Activated CD8-positive, alpha-beta memory T cell treated with anti-CD3 and anti-CD28 coated beads for 48 hours (primary cell): ENCODE results near the gene ACBD6.
"Not testable (repeated sequence)": the region's sequence is repeated elsewhere in the genome, so short reads cannot be mapped to it uniquely, and the experiment has no call there.

Experiments
- DNase-seq, 3 experiments: peaks; one replicate each; pipeline ENCODE4 v3.0.0-alpha.2; 2020; ENCODE audit warnings: low read depth in 2 of 3, low spot score in 2 of 3

Gene ACBD6

DNA sequence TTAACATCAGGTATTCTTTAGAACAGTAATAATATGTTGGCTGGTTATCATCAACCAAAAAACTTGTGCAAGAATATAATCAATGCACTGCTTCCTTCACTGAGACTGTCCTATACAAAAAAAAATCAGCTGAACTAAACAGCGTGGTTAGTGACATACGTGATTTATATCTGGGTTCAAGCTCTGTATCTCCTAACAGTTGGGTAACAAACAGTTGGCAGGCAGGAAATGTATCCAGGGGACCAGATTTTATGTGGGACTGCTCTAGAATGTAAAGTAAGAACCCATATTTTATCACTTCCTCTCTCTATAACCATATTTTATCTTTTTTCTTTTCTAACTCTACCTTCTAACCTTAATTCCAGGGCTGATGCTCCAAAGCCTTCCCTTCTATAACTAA, 8.0 kb downstream of the ACBD6 start:
- DNase-seq = no peak

DNA sequence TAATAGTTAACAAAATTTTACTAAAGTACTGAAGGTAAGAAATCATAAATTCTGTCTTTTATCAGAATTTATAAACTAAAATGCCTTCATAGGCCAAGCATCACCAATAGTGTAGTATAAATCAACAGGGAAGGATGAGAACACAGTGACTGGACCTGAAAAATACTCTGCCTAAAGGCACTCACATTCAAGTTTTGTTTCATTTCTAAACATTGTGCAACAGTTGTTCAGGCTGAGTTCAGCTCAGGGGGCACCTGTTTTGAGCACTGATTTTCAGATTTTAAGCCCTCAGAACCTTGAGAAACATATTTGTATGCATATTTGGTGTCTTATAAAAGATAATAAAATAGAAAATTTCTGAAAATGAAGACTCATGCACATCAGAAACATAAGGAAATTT, 12.4 kb downstream of the ACBD6 start:
- DNase-seq = no peak

DNA sequence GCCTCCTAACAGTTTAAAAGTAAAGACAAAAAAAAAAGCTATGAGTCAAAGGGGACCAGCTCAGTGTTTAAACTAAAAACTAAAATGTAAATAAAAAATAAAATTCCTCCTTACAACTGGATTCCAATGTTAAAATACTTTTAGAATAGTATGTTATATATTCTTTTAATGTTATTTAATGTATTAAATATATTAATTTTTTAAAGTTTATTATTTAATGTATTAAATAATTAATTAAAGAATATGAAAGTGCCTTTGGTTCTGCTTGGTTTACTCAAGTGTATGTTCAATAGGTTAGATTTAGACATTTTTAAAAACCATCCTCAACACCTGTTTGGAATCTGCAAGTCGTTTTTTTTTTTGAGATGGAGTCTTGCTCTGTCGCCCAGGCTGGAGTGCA, 13.1 kb downstream of the ACBD6 start:
- DNase-seq = no peak

DNA sequence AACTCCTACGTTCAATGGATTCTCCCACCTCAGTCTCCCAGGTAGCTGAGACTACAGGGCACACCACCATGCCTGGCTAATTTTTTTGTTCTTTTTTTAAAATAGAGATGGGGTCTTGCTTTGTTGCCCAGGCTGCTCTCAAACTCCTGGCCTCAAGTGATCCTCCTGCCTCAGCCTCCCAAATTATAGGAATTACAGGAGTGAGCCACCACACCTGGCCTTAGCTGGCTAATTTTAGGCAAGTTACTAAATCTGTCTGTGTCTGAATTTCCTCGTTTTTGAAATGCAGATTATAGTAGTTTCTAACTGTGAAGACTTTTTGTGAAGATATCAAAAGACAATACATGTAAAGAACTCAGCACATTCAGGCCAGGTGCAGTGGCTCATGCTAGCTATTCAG, 13.7 kb downstream of the ACBD6 start:
- no peak for DNase-seq

DNA sequence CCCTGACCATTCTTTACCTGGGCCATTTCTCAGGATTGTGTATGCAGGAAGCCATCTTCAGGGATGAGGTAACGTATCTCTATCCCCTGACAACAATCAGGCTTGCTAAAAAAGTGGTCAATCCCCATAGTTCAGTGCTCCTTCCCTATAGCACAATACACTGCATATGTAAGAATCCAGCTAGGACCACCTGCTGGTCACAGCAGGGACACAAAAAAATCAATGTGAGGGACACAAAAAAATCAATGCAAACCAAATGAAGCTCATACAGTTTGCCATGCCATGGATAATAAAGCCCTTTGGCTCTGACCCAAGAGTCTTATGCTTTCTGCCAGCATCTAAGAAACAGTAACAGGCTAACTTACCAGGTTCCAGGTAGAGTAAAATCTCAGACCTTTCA, 16.3 kb downstream of the ACBD6 start:
- DNase-seq = no peak

DNA sequence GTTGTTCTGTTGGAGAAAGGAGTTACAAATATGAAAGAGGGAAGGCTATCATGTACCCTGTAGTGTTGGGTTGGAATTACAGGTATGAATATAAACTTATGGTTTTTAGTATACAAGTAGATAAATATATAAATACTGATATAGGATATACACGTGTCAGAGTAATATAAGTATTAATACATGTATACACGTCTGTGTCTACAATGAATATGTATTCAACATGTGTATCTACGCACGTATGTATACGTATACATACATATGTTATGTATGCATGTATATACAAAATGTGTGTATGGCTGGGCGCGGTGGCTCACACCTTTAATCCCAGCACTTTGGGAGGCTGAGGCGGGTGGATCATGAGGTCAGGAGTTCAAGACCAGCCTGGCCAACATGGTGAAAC, 17.9 kb downstream of the ACBD6 start:
- no peak for DNase-seq

DNA sequence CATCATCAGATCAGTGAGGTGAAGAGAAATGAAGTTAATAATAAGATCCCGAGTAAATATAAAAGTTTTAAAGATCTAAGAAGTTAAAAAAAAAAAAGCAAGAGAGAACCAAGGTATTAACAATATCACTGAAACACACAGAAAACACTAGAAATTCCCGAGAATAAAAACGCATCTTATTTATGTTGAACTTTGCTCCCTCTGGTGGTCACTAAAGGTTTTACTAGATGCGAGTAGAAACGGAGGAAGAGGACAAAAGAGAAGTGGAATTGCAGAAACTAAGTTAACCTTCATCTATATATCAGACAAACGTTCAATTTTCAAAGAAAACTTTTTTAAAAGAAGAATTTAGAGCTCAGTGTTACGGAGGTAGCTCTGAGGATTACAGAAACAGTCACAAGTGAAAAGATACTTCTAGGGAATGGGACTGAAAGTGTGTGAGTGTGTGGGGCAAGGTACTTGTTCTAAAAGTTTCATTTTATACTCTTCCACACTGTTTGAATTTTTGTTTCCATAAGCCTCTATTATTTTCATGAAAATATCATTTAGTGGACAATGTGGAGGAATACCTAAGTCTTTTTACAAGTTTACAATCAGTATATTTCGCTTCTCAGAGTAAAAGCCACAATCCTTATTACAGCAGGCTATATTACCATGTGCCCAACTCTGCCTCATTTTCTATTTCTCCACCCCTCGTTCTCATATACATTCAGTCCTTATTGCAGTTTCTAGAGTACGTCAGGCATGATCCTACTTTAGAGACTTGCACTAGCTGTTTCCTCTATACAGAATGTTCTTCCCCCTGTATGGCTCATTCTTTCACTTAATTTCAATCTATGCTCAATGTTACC, 19.7 kb downstream of the ACBD6 start:
- no peak for DNase-seq

DNA sequence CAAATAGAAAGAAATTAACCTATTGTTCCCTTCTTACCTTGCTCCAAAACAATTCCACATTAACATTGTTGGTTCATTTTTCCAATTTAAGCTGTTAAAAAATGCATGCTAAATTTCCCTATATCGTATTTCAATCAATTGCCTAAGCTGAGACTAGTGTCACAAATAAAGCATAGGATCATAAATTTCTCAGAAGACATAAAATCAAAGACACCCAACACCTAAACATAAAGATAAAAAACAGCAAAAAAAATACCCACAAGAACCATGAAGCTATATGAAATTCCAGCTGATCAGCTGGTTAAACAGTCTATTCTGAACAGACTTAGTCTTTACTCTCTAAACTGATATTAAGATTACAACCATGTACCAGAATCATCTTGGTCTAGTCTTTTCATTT, 32.3 kb downstream of the ACBD6 start:
- no peak for DNase-seq

DNA sequence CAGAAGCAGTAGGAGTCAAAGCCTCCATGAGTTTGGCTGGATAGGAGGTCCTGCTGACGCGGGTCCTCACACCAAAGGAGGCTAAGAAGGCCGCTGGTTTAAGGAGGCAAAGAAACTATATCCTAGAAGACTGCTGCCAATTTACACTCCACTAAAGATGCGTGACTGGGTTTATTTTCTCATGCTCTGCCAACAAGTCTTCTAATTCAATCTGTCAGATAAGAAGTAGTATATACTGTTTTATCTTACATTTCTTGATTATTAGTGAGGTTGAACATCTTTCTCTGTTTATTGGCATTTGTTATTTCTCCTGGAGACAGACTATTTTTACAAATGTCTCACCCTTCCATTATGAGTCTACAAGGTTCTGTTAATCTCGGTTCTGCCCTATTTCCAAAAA, 34.1 kb downstream of the ACBD6 start:
- DNase-seq = no peak

DNA sequence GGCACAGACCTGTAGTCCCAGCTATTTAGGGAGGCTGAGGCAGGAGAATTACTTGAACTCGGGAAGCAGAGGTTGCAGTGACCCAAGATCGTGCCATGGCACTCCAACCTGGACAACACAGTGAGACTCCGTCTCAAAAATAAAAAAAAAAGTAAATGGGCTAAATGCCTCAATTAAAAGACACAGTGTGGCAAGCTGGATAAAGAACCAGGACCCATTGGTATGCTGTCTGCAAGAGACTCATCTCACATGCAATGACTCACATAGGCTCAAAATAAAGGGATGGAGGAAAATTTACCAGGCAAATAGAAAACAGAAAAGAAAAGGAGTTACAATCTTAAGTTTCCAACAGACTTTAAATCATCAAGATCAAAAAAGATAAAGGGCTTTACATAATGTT, 40.3 kb downstream of the ACBD6 start:
- DNase-seq = no peak

DNA sequence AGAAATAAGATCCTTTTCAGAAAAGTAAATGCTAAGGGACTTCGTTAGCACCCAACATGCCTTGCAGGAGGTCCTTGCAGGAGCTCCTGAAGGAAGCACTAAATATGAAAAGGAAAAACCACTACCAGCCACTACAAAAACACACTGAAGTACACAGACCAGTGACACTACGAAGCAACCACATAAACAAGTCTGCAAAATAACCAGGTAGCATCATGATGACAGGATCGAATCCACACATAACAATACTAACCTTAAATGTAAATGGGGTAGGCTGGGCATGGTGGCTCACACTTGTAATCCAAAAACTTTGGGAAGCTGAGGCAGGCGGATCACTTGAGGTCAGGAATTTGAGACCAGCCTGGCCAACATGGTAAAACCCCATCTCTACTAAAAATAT, 40.7 kb downstream of the ACBD6 start:
- DNase-seq = not testable (repeated sequence)

DNA sequence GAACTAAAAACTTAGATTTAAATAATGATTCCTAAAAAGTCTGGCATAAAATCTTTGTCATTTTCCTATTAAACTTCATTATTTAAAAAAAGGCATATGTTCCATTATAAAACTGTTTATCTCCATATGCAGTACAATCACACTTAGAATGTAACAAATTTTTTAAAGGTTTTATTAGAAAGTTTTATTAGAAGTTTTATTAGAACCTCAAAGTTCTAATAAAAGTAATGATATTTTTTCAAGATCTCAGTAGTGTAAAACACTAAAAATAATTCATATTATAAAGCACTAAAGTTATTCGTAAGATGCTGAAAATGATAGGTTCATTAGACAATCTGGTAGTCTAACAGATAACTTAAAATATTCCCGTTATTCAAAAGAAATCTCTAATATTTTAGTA, 43.6 kb downstream of the ACBD6 start:
- no peak for DNase-seq

DNA sequence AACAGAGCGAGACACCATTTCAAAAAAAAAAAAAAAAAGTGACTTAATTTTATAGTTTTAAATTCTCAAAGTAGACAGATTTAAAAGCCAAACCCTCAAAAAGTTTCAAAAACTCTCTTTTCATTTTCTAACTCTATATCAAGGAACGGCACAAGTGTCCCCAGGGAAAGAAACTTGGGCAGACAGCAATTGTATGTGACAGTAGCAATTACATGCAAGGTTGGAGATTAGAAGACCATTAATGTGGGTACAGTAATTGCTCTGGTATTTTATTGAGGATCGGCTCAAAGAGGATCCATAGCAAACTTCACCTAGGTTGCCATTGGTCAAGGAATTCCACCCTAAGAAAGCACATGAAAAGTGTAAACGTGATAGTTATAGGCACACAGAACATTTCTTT, 46.2 kb downstream of the ACBD6 start:
- no peak for DNase-seq

DNA sequence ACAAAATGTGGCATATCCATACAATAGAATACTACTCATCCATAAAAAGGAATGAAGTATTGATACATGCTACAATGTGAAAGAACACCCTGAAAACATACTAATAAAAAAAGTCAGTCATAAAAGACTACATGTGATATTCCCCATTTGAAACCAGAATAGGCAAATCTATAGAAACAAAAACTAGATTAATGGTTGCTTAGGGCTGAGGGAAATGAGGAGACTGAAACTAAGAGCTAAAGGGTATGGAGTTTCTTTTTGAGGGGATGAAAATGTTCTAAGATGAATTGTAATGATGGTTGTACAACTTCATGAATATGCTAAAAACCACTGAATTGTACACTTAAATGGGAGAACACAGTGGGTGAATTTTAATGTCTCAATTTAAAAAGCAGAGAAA, 50.9 kb downstream of the ACBD6 start:
- DNase-seq = no peak

DNA sequence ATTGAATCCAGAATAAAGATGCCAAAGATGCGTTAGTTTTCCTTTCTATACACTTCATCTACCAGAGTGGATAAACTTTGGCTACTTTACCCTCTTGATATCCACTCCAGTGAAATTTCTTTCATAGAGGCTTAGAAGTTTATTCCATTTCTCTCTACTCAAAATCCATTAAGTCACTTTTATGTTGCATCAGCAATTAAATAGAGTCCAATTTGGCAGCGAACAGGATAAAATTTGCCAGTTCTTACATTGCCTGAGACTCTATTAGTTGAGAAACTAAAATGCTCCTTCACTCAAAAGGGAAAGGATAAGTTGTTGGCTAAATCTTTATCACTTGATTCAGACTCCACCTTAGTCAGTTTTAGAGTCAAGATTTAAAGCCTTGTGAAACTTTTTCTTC, 57.9 kb downstream of the ACBD6 start:
- no peak for DNase-seq

DNA sequence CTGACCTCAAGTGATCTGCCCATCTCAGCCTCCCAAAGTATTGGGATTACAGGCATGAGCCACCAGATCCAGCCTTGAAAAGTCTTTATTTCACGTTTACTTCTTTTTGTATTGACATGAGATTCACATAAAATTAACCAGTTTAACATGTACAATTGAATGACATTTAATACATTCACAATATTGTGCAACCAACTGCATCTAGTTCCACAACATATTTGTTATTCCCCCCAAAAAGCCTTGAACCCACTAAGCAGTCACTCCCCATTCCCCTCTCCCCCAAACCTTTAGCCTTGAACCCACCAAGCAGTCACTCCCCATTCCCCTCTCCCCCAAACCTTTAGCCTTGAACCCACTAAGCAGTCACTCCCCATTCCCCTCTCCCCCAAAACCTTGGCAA, 62.0 kb downstream of the ACBD6 start:
- DNase-seq = no peak

DNA sequence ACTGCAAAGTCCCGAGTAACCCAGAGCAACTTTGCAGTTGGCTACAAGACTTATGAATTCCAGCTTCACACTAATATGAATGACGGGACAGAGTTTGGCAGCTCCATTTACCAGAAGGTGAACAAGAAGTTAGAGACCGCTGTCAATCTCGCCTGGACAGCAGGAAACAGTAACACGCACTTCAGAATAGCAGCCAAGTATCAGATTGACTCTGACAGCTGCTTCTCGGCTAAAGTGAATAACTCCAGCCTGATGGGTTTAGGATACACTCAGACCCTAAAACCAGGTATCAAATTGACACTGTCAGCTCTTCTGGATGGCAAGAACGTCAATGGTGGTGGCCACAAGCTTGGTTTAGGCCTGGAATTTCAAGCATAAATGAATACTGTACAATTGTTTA, 66.8 kb downstream of the ACBD6 start:
- no peak for DNase-seq

DNA sequence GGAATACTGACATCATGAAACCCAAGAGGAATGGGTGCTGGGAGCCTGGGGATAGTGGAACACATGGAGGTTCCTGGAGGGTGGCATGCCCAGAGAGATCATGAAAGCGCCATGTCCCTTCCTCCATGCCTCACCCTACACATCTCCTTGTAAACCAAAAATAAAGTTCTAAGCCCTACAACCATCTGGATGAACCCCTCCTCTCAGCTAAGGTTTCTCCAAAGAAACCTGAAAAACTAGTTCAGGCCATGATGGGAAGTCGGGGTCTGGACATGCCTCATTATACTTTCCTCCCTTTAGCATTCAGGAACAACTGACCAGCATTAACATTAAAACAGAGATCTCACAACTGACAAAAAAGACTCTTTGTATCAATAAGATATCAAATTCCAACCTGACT, 68.5 kb downstream of the ACBD6 start:
- no peak for DNase-seq

DNA sequence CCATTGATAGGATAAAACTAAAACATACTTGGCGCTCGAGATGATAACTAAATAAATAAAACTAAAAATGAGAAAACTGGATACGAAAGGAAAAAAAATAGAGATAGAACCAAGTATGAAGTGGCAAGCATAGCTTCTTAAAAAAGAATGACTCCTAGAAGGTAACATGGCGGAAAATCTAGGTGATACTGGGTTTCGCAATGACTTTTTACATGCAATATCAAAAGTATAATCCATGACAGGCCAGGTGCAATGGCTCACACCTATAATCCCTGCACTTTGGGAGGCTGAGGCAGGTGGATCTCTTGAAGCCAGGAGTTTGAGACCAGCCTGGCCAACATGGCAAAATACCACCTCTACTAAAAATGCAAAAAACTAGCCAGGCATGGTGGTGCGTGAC, 70.7 kb downstream of the ACBD6 start:
- DNase-seq = no peak

DNA sequence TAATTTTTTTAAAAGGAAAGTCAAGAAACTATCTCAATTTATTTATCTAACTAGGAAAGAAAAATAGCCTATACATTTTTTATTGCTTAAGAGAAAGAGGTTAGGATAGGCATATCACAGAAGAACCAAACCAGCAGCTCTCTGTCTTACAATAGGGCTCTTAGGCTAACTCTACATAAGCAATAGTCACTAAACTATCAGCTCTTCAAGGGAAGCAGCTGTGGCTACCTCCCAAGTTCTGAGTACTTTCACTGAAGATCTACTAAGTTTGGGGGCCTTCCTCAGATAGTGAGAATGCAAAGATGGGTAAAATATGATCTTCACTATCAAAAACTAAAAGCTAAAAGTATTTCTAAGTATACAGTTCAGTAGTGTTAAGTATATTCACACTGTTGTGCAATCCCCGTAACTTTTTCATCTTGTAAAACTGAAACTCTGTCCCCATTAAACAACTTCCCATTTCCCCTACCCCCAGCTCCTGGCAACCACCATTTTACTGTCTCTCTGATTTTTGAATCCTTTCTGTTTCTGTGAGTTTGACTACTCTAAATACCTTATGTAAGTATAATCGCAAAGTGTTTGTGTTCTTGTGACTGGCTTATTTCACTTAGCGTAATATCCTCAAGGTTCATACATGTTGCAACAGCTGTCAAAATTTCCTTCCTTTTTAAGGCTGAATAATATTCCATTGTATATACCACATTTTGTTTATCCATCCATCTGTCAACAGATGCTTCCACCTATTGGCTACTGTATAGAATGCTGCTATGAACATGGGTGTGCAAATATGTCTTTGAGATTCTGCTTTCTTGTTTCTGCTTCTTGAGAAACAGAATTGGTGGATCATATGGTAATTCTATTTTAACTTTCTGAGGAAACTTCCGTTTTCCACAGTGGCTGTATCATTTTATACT, 73.3 kb downstream of the ACBD6 start:
- no peak for DNase-seq

DNA sequence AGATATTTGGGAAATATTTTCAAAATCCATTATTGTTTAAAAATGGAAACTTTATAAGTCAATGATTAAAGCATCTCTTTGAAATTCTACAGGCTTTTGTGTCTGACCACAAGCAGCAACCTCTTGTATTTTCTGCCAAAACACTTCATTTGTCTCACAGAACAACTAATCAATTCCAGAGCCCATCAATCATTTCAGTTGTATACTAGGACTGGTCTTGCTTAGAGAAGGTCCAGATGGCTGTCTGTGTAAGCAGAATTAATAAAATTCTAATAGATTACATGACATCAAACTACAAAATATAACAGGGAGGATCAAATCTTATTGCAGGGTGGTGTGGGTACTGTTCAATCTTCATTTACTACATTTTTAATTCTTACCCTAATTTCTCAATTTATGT, 76.4 kb downstream of the ACBD6 start:
- DNase-seq = no peak

DNA sequence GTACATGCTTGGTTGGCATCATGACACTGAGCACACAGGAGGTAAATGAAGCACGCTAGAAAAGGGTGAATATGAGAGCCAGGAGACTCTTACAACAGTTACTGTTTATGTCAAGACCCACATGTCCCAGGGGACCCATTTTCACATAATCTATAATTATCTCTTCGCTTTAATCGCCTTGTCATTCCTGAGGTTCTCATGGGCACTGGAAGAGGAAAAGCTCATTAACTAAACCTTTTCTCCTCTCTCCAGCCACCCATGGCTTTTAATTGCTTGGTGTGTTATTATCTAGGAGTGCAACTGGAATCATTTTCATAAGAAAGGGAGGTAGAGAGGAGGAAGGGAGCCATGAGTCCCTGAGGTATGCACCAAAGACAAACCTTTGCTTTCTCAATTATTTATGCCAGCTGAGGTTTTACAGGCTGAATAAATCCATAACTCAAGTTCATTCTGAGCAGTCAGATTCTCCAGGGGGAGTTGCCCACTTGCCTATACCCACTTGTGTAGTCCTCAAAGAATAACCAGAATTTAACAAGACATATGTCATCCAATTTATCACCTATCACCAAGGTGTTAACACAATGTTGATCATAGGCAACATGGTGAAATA, 77.4 kb downstream of the ACBD6 start:
- DNase-seq = no peak
